ENCODE data around the gene RPRM. TPM values are rescaled to one million over a fixed set of nuclear protein-coding genes. Genes with fewer than 3 reads are reported as not detected.

RPRM gene
- total RNA-seq (2014; rRNA removed; shearing (Covaris generic)) (not detected in 2 replicates), total RNA-seq (2022) (not detected in 2 replicates), Bru-seq, nascent RNA (not detected), BruChase-seq, experiment 1, labeled RNA remaining after a 6-hour chase (not detected), BruChase-seq, experiment 2, labeled RNA remaining after a 2-hour chase (not detected)
- long read RNA-seq, result 0 reads

DNA sequence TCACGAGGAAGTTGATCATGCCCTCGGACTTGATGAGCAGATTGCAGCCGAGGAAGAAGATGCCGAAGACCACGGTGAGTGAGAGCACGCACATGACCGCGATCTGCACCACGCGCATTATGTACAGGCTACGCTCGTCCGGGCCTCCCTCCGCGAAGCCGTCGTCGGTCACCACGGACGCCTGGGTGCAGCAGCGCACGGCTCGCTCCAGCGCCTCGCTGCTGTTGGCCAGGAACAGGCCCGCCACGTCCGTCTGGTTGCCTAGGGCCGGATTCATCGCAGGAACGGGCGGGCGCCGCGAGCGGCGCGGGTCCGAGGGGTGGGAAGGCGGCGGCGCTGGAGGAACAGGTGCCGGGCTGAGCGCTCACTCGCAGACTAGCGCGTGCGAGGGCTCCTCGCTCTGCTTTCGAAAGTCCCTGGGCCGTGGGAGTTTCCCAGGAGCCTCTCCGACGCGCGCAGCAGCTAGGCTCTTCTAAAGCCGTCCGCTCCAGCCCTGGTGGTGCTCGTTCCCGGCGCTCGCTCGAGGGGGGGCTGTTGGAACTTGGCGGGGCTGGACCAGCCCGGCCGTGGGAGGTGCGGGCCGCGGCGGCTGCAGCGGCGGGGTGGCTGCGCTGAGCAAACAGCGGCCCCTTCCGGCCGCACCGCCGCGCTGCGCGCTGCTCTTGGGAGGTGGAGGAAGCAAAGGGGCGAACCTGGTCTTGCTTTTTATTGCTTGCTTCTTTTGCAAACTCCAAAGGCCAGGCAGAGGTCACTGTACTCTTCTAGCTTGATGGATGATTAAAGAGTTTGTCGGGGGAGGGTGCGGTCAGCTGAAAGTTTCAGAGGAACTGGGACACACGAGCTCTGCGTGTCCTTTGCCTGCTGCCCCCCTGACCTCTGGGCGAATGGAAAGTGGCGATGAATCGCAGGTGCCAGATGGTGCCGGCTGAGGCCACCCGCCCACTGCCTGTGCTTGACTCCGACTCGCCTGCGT is at the start of gene RPRM:
Gene RPRM, minus strand, starts transcription at position 474 of the 973 bp plus-strand sequence. Its CDS starts 197 bp downstream, at position 277.
- H3K4me2 ChIP-seq (ENCODE audit: low read length), result no peak within 1 kb of the TSS
- no TSS peak for BruUV-seq (replicated peaks)
- H4K20me1 ChIP-seq (ENCODE audit: insufficient read depth, low read length), result no peaks in the 10 kb centered on the region
- no peak for DNase-seq (ENCODE audit: low spot score)
- H3K27ac ChIP-seq (ENCODE audit: low read depth, low read length, poor library complexity, severe bottlenecking), result no peak within 1 kb of the TSS
- H3K9me2 ChIP-seq (ENCODE audit: insufficient read depth, low read length), result no peaks in the 10 kb centered on the region
- intact Hi-C loops (cut with micrococcal nuclease; ENCODE audit: unreplicated experiment), result no loop called here
- no peak within 1 kb of the TSS for H2AFZ ChIP-seq (ENCODE audit: low read length)
- no peaks in the 10 kb centered on the region for H3K79me2 ChIP-seq (ENCODE audit: insufficient read depth, low read depth, low read length)
- H3K4me1 ChIP-seq (ENCODE audit: insufficient read depth, low read length, poor library complexity, severe bottlenecking), result no peaks in the 10 kb centered on the region
- ChIA-PET POLR2A (no interaction called here), CTCF (ENCODE audit: unreplicated experiment) (no interaction called here)
- no peak for TF ChIP-seq EZH2phosphoT487 (IDR thresholded peaks at IDR 0.05; ENCODE audit: borderline replicate concordance, low read depth, low read length)
- TF ChIP-seq, protein P1, sequence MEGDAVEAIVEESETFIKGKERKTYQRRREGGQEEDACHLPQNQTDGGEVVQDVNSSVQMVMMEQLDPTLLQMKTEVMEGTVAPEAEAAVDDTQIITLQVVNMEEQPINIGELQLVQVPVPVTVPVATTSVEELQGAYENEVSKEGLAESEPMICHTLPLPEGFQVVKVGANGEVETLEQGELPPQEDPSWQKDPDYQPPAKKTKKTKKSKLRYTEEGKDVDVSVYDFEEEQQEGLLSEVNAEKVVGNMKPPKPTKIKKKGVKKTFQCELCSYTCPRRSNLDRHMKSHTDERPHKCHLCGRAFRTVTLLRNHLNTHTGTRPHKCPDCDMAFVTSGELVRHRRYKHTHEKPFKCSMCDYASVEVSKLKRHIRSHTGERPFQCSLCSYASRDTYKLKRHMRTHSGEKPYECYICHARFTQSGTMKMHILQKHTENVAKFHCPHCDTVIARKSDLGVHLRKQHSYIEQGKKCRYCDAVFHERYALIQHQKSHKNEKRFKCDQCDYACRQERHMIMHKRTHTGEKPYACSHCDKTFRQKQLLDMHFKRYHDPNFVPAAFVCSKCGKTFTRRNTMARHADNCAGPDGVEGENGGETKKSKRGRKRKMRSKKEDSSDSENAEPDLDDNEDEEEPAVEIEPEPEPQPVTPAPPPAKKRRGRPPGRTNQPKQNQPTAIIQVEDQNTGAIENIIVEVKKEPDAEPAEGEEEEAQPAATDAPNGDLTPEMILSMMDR (conservative IDR thresholded peaks at IDR 0.05; ENCODE audit: low read length), result peak; percentile 29; the same call in 1 of the 2 replicates
- H3K4me3 ChIP-seq (ENCODE audit: low read depth, low read length, poor library complexity, severe bottlenecking), result no peak within 1 kb of the TSS
- no peaks in the 10 kb centered on the region for H3K9me3 ChIP-seq (ENCODE audit: low read length)
- H3K36me3 ChIP-seq (ENCODE audit: insufficient read depth, low read length), result no peaks in the 10 kb centered on the region

DNA sequence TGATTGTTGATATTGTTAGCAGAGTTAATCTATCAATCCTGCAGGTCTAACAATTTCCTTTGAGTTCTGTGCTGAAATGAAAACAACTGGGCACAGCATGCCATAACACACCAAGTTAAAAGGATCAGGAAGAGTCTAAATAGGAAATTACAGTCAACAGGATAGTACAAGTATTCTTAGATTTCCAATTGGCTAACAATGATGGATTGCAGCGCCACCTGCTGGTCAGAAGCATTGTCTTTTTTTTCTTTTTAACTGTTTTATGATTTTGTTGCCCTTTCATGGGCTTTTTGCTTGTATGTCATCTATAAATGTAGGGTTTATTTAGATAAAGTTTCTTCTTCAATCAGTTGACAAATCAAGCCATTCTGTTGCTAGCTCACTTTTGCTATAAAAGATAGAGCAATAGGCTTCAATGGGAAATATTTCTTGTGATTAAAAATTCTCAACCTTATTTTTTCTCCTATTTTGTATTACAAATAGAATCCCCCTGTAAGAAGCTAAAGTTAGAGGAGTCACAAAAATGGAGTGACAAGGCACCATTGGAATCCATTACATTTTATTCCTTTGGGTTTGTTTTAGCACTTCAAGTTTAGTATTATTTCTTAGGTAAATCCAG is 40.8 kb upstream of the RPRM start:
- DNase-seq (ENCODE audit: low spot score), result peak; percentile 53
- Histone ChIP-seq H3K4me2 (ENCODE audit: low read length) (no peak overlapping the region), H3K4me3 (ENCODE audit: low read depth, low read length, poor library complexity, severe bottlenecking) (no peak overlapping the region), H3K79me2 (ENCODE audit: insufficient read depth, low read depth, low read length) (no peaks in the 10 kb centered on the region), H3K27ac (ENCODE audit: low read depth, low read length, poor library complexity, severe bottlenecking) (no peak overlapping the region), H3K4me1 (ENCODE audit: insufficient read depth, low read length, poor library complexity, severe bottlenecking) (no peaks in the 10 kb centered on the region), H4K20me1 (ENCODE audit: insufficient read depth, low read length) (no peaks in the 10 kb centered on the region), H3K9me3 (ENCODE audit: low read length) (no peaks in the 10 kb centered on the region), H2AFZ (ENCODE audit: low read length) (no peak overlapping the region), H3K36me3 (ENCODE audit: insufficient read depth, low read length) (no peaks in the 10 kb centered on the region), H3K9me2 (ENCODE audit: insufficient read depth, low read length) (no peaks in the 10 kb centered on the region)
- BruUV-seq (replicated peaks), result no TSS peak
- ChIA-PET POLR2A (interaction anchor here (1.0 kb wide), 1 partner anchor 660 kb away, joined by 3 read pairs; no protein-coding TSS in a partner anchor), CTCF (ENCODE audit: unreplicated experiment) (no interaction called here)
- TF ChIP-seq, protein P1 (conservative IDR thresholded peaks at IDR 0.05; ENCODE audit: low read length), result peak; percentile 95
- no peak for TF ChIP-seq EZH2phosphoT487 (IDR thresholded peaks at IDR 0.05; ENCODE audit: borderline replicate concordance, low read depth, low read length)
- intact Hi-C loops (cut with micrococcal nuclease; ENCODE audit: unreplicated experiment), result loop anchor here (5.0 to 10.0 kb wide), 4 partner anchors 357 to 1485 kb away; no protein-coding TSS in a partner anchor

Data from OCI-LY7 (cell line).